Fibroblast of the conjunctiva (primary cell): Measurements from ENCODE around the gene RPS6KA2.

ENCODE experiments used
- DNase-seq: peaks from one replicate; pipeline ENCODE4 v3.0.0-alpha.2; 2010; ENCODE audit warnings: low read depth

The RPS6KA2 gene

GRCh38 chr6:166466178-166467122, 160.6 kb downstream of the RPS6KA2 start:
- DNase-seq: peak; percentile 29

DNA sequence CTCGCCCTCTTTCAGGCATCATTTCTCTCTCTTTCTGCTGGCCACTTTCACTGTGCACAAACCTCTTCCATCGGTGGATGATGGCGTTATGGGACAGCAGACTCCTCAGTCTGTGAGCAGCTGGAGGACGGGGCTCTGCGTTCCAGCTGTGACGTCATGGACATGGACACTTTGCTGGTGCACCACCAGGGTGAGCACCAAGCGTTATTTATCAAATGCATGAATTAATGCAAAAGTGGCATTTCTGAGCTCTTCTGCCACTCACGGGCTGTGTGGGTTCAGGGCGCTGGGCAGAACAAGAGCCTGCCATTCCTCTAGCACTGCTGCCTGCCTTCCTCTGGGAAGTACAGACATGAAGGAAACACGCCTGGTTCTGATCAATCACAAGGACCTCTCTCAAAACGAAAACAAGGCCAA, 161.4 kb downstream of the RPS6KA2 start:
- no peak for DNase-seq

GRCh38 chr6:166465003-166465399, 162.1 kb downstream of the RPS6KA2 start:
- DNase-seq: no peak

DNA sequence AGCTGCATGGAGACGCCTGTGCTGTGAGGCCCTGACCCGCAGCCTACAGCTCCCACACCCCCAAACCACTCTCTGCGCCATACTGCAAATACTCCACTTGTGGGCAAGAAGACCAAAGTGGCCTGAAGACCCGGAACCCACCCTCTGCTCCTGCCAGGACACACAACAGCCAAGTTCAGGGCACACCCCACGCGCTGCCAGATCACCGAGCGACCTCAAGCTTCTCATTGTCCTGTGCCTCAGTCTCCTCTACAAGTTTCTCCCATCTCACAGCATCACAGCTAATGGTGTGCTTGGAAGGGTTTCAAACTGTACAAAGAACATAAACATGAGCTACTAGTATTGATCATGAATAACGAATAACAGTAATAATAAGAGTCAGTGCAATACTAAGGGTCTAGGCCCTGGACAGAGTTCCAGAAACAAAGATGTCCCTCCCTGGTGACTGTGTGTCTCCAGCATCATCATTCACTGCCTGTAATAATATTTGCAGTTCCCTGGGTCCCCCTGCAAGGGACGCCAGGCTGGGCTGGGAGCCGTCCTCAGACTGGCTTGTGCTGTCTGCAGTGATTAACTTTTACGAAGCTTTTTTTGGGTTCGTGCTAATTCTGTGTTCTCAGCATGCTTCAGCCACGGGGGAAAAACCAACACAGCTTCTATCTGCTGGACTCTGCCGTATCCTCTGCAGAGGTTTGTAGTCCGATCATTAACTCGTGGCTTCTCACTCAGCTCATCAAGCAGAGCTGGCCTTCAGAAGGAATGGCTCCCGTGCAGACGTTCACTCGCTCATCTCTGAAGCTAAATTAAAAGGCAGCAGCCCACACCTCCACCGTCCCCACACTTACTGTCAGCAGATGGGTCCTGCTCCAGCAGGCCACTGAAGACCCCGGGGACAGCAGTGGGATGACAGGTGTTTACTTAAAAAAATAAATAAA, 162.7 kb downstream of the RPS6KA2 start:
- DNase-seq: no peak

- no peak for DNase-seq
Observed at GRCh38 chr6:166463359-166464067, 163.5 kb downstream of the RPS6KA2 start.

- DNase-seq: no peak
Observed at GRCh38 chr6:166462461-166463135, 164.5 kb downstream of the RPS6KA2 start.

GRCh38 chr6:166461821-166462460, 165.1 kb downstream of the RPS6KA2 start:
- DNase-seq: no peak

DNA sequence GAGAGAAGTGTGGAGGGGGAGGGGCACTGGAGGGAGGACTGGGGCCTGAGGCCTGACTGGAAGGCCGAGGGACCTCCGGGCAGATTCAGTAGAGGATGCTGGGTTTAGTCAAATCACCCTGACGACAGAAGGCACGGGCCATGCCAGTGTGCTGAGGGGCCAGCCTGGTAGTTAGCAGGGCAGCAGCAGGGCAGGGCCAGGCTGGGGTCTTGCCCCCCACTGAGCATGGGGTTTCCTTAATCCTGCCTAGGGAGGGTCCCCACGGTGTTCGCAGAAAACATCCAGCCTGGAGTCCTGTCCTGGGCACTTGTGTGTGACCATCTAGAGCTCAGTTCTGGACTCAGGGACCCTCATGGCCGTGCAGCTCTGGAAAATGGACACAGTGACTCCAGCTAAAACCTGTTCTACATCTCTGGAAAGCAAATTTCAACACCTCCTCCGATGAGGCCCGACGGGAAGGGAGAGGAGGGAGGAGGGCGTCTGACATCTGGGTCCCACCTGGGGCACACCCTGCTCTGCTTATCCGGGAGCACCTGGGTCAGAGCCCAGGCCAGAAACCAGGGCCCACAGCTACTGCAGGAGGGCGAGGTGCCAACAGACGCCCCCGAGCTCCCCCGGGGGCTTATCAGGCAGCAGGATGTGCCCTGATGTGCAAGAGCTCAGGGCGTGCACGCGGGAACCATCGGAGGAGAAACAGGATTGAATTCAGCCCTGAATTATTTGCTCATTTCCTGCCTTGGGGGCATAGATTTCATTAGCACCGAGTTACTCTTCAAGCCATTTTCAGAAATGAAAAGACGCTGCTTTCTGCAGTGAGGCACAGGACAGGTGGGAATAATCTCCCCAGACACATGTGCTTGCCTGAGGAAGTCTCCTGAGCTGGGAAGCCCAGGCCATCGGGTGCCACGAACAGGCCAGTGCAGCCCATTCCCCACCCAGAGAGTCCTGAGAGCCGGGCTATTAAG, 166.3 kb downstream of the RPS6KA2 start:
- no peak for DNase-seq

DNA sequence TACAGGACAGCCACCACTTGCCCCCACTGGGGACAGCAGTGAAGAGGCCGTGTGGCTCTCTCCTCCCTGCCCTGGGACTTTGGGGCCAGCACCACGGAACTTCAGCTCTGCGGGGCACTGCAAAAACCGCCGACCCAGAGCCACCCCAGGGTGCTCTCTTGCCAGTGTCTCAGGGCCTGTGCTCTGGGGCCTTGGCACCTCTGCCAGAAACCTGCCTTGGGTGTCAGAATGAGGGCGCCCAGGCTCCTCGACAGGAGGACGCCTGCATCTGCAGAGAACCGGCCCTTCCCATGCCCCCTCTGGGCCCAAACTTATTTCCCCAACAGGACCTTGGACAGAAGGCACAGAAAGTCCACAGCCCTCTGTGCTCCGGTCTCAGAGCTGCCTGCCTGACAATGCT, 167.1 kb downstream of the RPS6KA2 start:
- DNase-seq: no peak

DNA sequence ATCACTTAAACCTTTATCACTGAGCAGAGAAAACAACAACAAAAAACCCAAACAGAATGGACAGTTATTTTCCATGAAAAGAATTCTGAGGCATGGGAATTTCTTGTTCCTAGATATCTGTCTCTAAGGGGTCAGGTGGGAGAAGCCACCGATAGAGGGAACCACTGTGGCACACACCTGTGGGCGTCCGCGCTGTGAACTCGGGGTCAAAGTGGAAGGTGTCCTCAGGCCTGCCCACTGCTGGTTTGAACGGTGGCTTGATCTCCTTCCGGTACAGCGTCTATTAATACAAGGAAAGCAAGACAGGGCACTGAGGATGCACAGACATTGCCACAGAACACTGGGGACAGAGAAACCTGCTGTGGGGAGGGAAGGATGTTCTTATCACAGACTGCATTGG, 167.8 kb downstream of the RPS6KA2 start:
- DNase-seq: no peak

DNA sequence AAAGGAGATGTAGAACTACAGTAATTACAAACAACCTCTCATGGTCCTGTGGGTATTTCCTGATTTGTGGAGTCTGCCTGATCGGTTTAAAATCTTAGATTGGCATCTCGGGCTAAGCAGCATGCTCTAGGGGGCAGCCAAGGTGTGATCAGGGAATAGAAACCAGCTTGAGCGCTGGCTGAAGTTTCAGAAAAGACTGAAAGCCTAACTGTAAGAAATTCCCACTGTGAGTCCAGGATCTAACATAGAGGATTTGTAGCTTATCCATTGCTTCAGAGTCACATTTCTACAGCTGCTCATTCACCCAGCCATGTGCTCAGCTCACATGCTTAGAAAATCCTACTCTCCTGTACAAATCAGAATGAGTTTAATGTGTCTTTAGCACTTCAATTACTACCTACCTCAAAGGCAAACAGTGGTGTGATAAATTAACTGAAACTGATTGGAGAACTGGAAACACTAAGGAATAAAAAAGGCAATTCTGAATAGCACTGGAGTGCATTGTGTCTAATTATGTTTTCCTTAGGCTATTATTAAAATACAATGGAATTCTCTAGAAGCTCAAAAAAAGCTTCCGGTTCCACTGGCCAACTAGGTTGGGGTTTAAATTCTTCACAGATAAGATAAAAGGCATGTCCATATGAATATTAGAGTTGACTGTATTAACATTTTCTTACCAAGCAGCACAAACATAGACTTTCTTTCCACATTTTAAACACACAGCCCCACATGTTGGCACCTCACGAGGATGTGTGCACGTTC, 170.5 kb downstream of the RPS6KA2 start:
- DNase-seq: no peak

- DNase-seq: no peak
Observed at GRCh38 chr6:166454692-166455515, 172.1 kb downstream of the RPS6KA2 start.

DNA sequence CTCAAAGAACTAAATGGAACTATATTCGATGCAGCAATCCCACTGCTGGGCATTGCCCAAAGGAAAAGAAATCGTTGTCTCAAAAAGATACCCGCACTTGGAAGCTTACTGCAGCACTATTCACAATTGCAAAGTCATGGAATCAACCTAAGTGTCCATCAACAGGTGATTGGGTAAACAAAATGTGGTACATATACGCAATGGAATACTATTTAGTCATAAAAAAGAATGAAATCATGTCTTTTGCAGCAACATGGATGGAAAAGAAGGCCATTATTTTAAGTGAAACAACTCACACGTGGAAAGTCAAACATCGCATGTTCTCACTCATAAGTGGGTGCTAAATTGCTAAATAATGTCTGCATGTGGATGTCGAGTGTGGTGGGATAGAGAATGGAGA, 173.4 kb downstream of the RPS6KA2 start:
- no peak for DNase-seq

DNA sequence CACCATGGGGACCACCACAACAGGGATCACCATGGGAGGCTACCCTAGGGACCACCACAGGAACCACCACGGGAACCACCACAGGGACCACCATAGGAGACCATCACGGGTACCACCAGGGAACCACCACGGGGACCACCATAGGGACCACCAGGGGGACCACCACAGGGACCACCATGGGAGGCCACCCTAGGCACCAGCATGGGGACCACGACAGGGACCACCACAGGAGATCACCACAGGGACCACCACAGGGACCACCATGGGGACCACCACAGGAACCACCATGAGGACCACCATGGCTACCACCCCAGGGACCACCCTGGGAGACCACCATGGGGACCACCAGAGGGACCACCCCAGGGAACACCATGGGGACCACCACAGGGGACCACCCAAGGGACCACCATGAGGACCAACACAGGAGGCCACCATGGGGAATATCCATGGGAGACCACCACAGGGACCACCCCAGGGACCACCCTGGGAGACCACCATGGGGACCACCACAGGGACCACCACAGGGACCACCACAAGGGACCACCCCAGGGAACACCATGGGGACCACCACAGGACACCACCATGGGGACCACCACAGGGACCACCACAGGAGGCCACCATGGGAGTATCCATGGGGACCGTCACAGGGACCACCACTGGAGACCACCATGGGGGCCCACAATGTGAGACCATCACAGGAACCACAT, 176.7 kb downstream of the RPS6KA2 start:
- DNase-seq: no peak

DNA sequence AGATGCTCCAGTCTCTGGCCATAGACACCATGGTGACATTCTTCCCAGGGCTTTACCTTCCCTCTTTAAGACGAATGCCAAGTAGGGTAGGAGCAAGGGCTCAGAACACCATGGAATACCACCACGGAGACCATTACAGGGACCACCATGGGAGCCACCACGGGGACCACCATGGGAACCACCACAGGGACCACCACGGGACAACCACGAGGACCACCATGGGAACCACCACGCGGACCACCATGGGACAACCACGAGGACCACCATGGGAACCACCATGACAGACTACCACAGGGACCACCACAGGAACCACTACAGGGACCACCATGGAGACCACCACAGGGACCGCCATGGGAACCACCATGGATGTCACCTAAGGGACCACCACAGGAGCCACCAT, 177.4 kb downstream of the RPS6KA2 start:
- DNase-seq: no peak

DNA sequence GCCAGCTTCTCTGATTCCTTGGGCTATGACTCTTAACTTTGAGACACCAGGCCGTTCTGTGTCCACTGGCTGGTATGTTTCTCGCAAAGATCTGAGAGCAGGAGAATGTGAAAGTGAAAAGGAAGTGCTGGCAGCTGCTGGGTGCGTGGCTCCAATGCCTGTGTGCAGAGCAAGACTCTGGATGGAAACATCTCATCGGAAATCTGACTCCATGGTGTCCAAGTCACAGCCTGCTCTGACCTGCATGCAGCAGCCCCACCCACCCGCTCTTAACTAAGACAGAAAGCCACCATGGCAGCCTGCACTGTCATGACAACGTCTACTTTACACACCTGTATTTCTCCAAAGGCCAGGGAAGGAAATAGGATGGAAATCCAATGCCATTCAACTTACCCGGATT, 178.0 kb downstream of the RPS6KA2 start:
- DNase-seq: no peak

GRCh38 chr6:166448432-166448831, 178.6 kb downstream of the RPS6KA2 start:
- DNase-seq: no peak
